HK-2 (cell line): ENCODE measurements around the gene TBCA.

Experiments
- DNase-seq: peaks from one replicate; pipeline ENCODE4 v3.0.0-alpha.2; 2018; ENCODE audit not compliant: unreplicated experiment

TBCA gene

DNA sequence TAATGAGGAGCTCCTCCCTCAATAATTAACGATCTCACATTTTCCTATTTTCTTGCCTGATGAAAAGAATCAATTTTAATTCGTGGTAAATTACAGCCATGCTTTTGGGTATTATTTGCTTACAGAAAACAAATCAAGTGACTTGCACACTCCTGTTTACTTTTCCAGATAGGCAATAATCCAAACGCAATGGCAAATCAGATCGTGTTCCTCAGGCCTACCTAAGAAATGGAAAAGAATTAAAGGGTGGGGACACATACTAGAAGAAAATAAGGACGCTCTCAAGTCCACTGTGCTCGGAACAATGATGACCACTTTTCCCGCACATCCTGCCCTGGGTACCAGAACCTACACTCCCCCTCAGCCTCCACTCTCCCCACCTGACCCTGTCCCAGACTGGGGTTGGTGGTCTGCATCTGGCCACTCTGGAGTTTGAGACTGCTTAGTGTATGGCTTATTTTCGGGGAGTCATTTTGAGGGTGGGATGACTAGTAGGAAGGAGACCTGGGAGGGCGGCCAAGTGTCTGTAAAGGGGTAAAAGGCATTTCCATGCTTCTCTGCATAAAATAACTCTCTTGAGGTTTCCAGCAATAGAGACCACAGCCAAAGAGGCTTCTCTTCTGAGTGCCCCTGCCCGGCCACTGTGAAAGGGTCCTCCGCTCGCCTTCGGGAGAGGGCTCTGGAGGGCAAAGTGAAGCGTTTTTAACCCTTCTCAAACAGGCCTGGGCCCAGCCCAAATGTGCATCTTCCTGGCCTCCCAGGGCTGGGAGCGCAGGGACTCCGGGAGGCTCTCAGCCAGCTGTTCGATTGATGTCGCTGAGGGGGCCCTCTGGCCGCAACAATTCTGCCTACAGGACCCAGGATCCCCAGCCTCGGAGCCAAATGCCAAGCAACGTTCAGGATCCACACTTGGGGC, 133.1 kb downstream of the TBCA start:
- DNase-seq, result no peak

DNA sequence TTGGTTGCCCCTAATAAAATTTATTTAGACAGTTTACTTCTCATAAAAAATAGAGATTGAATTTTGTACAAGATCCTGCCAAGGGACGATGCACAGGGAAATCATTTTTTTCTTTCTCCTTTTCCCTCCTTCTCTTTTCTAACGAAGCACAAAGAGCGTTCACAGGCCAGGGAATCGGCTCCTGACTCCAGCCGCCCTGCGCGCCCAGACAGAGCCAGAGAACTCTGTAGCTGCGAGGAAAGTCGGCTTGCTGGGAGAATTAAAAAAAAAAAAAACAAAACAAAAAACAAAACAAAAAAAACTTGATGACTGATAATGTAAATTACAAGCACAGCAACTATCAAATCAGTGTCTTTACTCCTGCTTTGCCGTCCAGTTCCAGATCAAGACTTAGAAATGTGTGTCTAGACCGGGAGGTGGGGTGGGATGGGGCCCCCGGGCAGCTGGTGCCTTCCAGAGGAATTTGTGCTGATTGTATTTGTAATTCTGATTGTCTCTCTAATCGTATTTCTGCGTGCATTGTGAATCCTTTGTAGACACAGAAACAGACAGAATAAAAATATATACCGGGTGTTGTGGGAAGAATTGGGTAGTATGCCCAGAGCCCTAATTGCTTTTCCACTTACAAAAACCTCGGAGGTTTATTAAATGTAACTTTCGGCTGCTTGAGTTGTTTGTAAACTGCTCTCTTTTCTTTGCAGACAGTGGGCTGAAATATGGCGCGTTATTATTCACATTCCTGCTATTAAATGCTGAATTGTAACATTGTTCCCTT, 134.0 kb downstream of the TBCA start:
- DNase-seq, result no peak

DNA sequence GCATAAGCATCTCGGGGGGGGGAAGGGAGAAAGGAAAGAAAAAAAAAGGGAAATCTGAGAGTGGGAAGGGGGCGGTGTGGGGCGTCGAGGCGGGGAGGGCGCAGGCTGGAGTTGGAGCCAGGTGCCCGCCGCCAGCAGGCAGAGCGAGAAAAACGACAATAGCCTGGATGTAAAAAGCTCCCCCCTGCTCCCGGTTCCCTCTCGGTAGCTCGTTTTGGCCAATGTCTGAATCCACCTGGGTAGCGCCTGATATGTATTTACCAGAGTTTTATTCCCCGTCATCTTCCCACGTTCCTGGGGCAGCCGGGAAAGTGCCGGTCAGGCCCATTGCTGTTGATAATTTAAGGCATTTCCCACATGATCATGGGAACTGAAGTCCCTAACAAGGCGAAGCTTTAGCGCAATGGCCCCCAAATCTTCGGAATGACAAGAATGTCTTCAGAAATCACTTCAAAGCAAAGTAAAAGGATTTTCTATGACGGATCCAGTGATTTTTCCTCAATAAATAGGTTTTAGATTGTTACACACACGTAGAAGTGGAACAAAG, 134.7 kb downstream of the TBCA start:
- DNase-seq, result no peak
